Measurements from ENCODE around the gene KIRREL3. TPM values are rescaled to one million over a fixed set of nuclear protein-coding genes. Genes with fewer than 3 reads are reported as not detected.

KIRREL3 gene
- total and polyA plus RNA-seq, 2 of the 8 experiments (the other 6 are each of a cell fraction or from before 2014, with no cell fraction given) = 0.29 to 0.32 TPM

GRCh38 chr11:126663749-126664592 lies 336.6 kb downstream of the KIRREL3 start:
- no peak overlapping the region for H3K14ac ChIP-seq (ENCODE audit: insufficient read length)
- no peak overlapping the region for H3K56ac ChIP-seq (replicated peaks; ENCODE audit: insufficient read length, low read depth, low read length)
- no peak overlapping the region for H3K18ac ChIP-seq (ENCODE audit: extremely low read depth, low read length)
- DNase-seq (ENCODE audit: low read depth in 1 of 2, low spot score in 2 of 2) = no peak
- H2AK5ac ChIP-seq (ENCODE audit: low read depth, low read length) = no peak overlapping the region
- ChIA-PET POLR2A (ENCODE audit: partially characterized antibody) (interaction anchor here (0.7 kb wide), 1 partner anchor 798 kb away, joined by 3 read pairs; no protein-coding TSS in a partner anchor), CTCF (ENCODE audit: partially characterized antibody) (interaction anchor here (0.6 to 2.0 kb wide), 5 partner anchors 19 to 1286 kb away, joined by 3 to 7 read pairs (median 3); no protein-coding TSS in a partner anchor)
- H4K91ac ChIP-seq (replicated peaks; ENCODE audit: insufficient read length, low read length) = no peak overlapping the region
- H3K79me2 ChIP-seq (ENCODE audit: control insufficient read depth in 1 of 2, insufficient read depth in 2 of 2, low read length in 2 of 2) = no peaks in the 10 kb centered on the region
- H3K23me2 ChIP-seq (ENCODE audit: low read depth, low read length) = no peaks in the 10 kb centered on the region
- no peak overlapping the region for H3K4me3 ChIP-seq (ENCODE audit: extremely low read depth in 1 of 4, insufficient read depth in 2 of 4, low read depth in 3 of 4, low read length in 4 of 4)
- H2BK12ac ChIP-seq (ENCODE audit: low read depth, low read length) = no peak overlapping the region
- no peak overlapping the region for H3K9ac ChIP-seq (replicated peaks in 1 of 4; ENCODE audit: extremely low read depth in 1 of 4, low read depth in 3 of 4, low read length in 3 of 4)
- H4K8ac ChIP-seq (ENCODE audit: extremely low read depth, insufficient read depth, low read length) = no peak overlapping the region; the same call in 1 of the 2 replicates
- H2BK15ac ChIP-seq (ENCODE audit: low read length) = no peak overlapping the region
- peaks cover 0 to 9% (median 0%) of the 10 kb centered on the region in 4 experiments; a peak in 1 of 7 replicates for H3K4me1 ChIP-seq (replicated peaks in 1 of 4; ENCODE audit: control insufficient read depth in 3 of 4, insufficient read depth in 4 of 4, low read length in 3 of 4)
- H3K4ac ChIP-seq (replicated peaks; ENCODE audit: insufficient read length, low read depth, low read length) = no peak overlapping the region
- H3K36me3 ChIP-seq (ENCODE audit: control insufficient read depth in 2 of 4, insufficient read depth in 4 of 4, low read length in 3 of 4) = no peaks in the 10 kb centered on the region
- no peak overlapping the region for H3K4me2 ChIP-seq (ENCODE audit: insufficient read depth in 1 of 2, low read depth in 2 of 2, low read length in 2 of 2)
- FAIRE-seq = no peak
- no peaks in the 10 kb centered on the region for H4K20me1 ChIP-seq (replicated peaks in 1 of 2; ENCODE audit: control insufficient read depth in 1 of 2, insufficient read depth in 2 of 2, low read length in 2 of 2)
- H2BK120ac ChIP-seq (replicated peaks; ENCODE audit: low read depth, low read length) = no peak overlapping the region
- no peaks in the 10 kb centered on the region for H3K79me1 ChIP-seq (ENCODE audit: low read depth, low read length)
- peaks cover 1 to 21% (median 8%) of the 10 kb centered on the region in 4 experiments for H3K27me3 ChIP-seq (replicated peaks in 1 of 4; ENCODE audit: control insufficient read depth in 3 of 4, extremely low read depth in 1 of 4, insufficient read depth in 3 of 4, low read length in 3 of 4)
- H3K27ac ChIP-seq (ENCODE audit: low read depth, low read length) = no peak overlapping the region
- 81% methylated on average over 3 of the region's 3 CpGs; no CpG with 5 or more reads in 1 of the 2 experiments for WGBS, 2 experiments (ENCODE audit: extremely low coverage in 1 of 2, insufficient coverage in 1 of 2, insufficient read length in 1 of 2, insufficient replicate concordance in 2 of 2, low coverage in 1 of 2, low lambda C conversion rate in 2 of 2, missing lambda C conversion rate in 1 of 2)
- no peak overlapping the region for H4K5ac ChIP-seq (ENCODE audit: insufficient read length, low read depth, low read length)
- H2BK20ac ChIP-seq (ENCODE audit: low read length) = no peak overlapping the region
- H3K9me3 ChIP-seq (ENCODE audit: insufficient read depth in 2 of 2, low read depth in 1 of 2, low read length in 1 of 2) = no peaks in the 10 kb centered on the region
- H2AFZ ChIP-seq (ENCODE audit: low read length) = no peak overlapping the region
- no peak overlapping the region for H3K23ac ChIP-seq (ENCODE audit: insufficient read length)
- no peak overlapping the region for H2BK5ac ChIP-seq (ENCODE audit: low read depth, low read length)
- no peak for TF ChIP-seq CHD1 (IDR thresholded peaks at IDR 0.05; ENCODE audit: low read depth, low read length)
- TF ChIP-seq EGR1 (IDR thresholded peaks at IDR 0.05; ENCODE audit: borderline replicate concordance, low read depth, low read length) = no peak
- no peak for TF ChIP-seq FOSL1 (IDR thresholded peaks at IDR 0.05; ENCODE audit: insufficient read depth, low read depth, low read length)
- no peak for TF ChIP-seq NANOG (IDR thresholded peaks at IDR 0.05; ENCODE audit: insufficient read depth, low read depth, low read length, poor library complexity, severe bottlenecking)
- no peak for TF ChIP-seq TAF1 (IDR thresholded peaks at IDR 0.05; ENCODE audit: low read depth, low read length)
- TF ChIP-seq POLR2AphosphoS5 (IDR thresholded peaks at IDR 0.05; ENCODE audit: low read depth, low read length) = no peak
- TF ChIP-seq NRF1 (IDR thresholded peaks at IDR 0.05; ENCODE audit: low read depth, low read length) = no peak
- TF ChIP-seq GABPA (IDR thresholded peaks at IDR 0.05; ENCODE audit: borderline replicate concordance, insufficient read depth, low read length) = no peak
- TF ChIP-seq RBBP5 (IDR thresholded peaks at IDR 0.05; ENCODE audit: borderline replicate concordance, low read depth, low read length) = no peak
- TF ChIP-seq TAF7 (optimal IDR thresholded peaks at IDR 0.05; ENCODE audit: borderline replicate concordance, low read depth, low read length) = no peak
- TF ChIP-seq BACH1 (IDR thresholded peaks at IDR 0.05; ENCODE audit: low read length) = no peak
- TF ChIP-seq SP2 (IDR thresholded peaks at IDR 0.05; ENCODE audit: low read length) = no peak
- TF ChIP-seq CREB1 (IDR thresholded peaks at IDR 0.05) = no peak

Measured in H1 (cell line).